ENCODE results near the gene CCDC47. TPM values are rescaled to one million over a fixed set of nuclear protein-coding genes. Genes with fewer than 3 reads are reported as not detected.

Gene CCDC47
- polyA plus RNA-seq, 1 donor (not counting 4 experiments of a cell fraction or from before 2014, with no cell fraction given): 86.4 TPM

- DNase-seq (ENCODE audit: low read depth, low spot score) (no peak), FAIRE-seq (no peak)
- TF ChIP-seq EZH2 (IDR thresholded peaks at IDR 0.05; ENCODE audit: low read length) (no peak), CTCF (optimal IDR thresholded peaks at IDR 0.05 in 1 of 3, IDR thresholded peaks at IDR 0.05 in 1 of 3, conservative IDR thresholded peaks at IDR 0.05 in 1 of 3; ENCODE audit: extremely low read depth in 1 of 3, insufficient read depth in 2 of 3, low read length in 3 of 3) (no peak)
- Histone ChIP-seq H3K27ac (ENCODE audit: control insufficient read depth, insufficient read depth, low read length) (no peak overlapping the region), H3K9me1 (ENCODE audit: control insufficient read depth, extremely low read depth, insufficient read depth, low read length) (no peaks in the 10 kb centered on the region), H3K36me3 (ENCODE audit: control insufficient read depth in 2 of 2, extremely low read depth in 1 of 2, insufficient read depth in 2 of 2, low read length in 2 of 2) (peaks cover 60 to 66% of the 10 kb centered on the region in 2 experiments), H4K20me1 (ENCODE audit: control insufficient read depth, extremely low read depth, insufficient read depth, low read length) (peaks cover 9% of the 10 kb centered on the region), H2AFZ (ENCODE audit: control insufficient read depth, low read length) (no peak overlapping the region), H3K9me3 (ENCODE audit: control insufficient read depth, low read depth, low read length) (no peaks in the 10 kb centered on the region), H3K4me1 (ENCODE audit: control insufficient read depth, extremely low read depth, insufficient read depth, low read length) (peaks cover 9% of the 10 kb centered on the region), H3K4me3 (ENCODE audit: control insufficient read depth in 2 of 3, extremely low read depth in 1 of 3, insufficient read depth in 2 of 3, low read depth in 1 of 3, low read length in 3 of 3) (no peak overlapping the region), H3K79me2 (ENCODE audit: control insufficient read depth, insufficient read depth, low read length) (peaks cover 38% of the 10 kb centered on the region), H3K9ac (ENCODE audit: control insufficient read depth, extremely low read depth, insufficient read depth, low read length) (no peak overlapping the region), H3K4me2 (ENCODE audit: control insufficient read depth, extremely low read depth, insufficient read depth, low read depth, low read length) (no peak overlapping the region), H3K27me3 (ENCODE audit: control insufficient read depth, extremely low read depth, insufficient read depth, low read length) (no peaks in the 10 kb centered on the region)
- dilution Hi-C loops (cut with MboI; ENCODE audit: extremely low pct_ligation_motif_present, low sequenced_read_pairs): no loop called here
Measured at GRCh38 chr17:63821804-63822203, 48.4 kb upstream of the CCDC47 start.

- peaks cover 6% of the 10 kb centered on the region for H3K4me1 ChIP-seq (ENCODE audit: control insufficient read depth, extremely low read depth, insufficient read depth, low read length)
- H3K27me3 ChIP-seq (ENCODE audit: control insufficient read depth, extremely low read depth, insufficient read depth, low read length): no peaks in the 10 kb centered on the region
- no peak overlapping the region for H2AFZ ChIP-seq (ENCODE audit: control insufficient read depth, low read length)
- no peaks in the 10 kb centered on the region for H3K9me3 ChIP-seq (ENCODE audit: control insufficient read depth, low read depth, low read length)
- TF ChIP-seq EZH2 (IDR thresholded peaks at IDR 0.05; ENCODE audit: low read length) (no peak), CTCF (optimal IDR thresholded peaks at IDR 0.05 in 1 of 3, IDR thresholded peaks at IDR 0.05 in 1 of 3, conservative IDR thresholded peaks at IDR 0.05 in 1 of 3; ENCODE audit: extremely low read depth in 1 of 3, insufficient read depth in 2 of 3, low read length in 3 of 3) (no peak)
- peaks cover 31% of the 10 kb centered on the region for H3K79me2 ChIP-seq (ENCODE audit: control insufficient read depth, insufficient read depth, low read length)
- H3K9ac ChIP-seq (ENCODE audit: control insufficient read depth, extremely low read depth, insufficient read depth, low read length): no peak overlapping the region
- H3K4me2 ChIP-seq (ENCODE audit: control insufficient read depth, extremely low read depth, insufficient read depth, low read depth, low read length): no peak overlapping the region
- DNase-seq (ENCODE audit: low read depth, low spot score) (no peak), FAIRE-seq (no peak)
- peaks cover 9% of the 10 kb centered on the region for H4K20me1 ChIP-seq (ENCODE audit: control insufficient read depth, extremely low read depth, insufficient read depth, low read length)
- peaks cover 63 to 73% of the 10 kb centered on the region in 2 experiments for H3K36me3 ChIP-seq (ENCODE audit: control insufficient read depth in 2 of 2, extremely low read depth in 1 of 2, insufficient read depth in 2 of 2, low read length in 2 of 2)
- H3K27ac ChIP-seq (ENCODE audit: control insufficient read depth, insufficient read depth, low read length): no peak overlapping the region
- no peaks in the 10 kb centered on the region for H3K9me1 ChIP-seq (ENCODE audit: control insufficient read depth, extremely low read depth, insufficient read depth, low read length)
- no peak overlapping the region for H3K4me3 ChIP-seq (ENCODE audit: control insufficient read depth in 2 of 3, extremely low read depth in 1 of 3, insufficient read depth in 2 of 3, low read depth in 1 of 3, low read length in 3 of 3)
- dilution Hi-C loops (cut with MboI; ENCODE audit: extremely low pct_ligation_motif_present, low sequenced_read_pairs): no loop called here
Measured at GRCh38 chr17:63820963-63821561, 47.7 kb upstream of the CCDC47 start.
